HG02884 (cell line): ENCODE data around the gene PI16.

Experiments used
- ATAC-seq: cut with Tn5 transposase; IDR thresholded peaks from one replicate; pipeline ENCODE4 v1.9.1; 2021; ENCODE audit warnings: mild to moderate bottlenecking, moderate library complexity; ENCODE audit not compliant: unreplicated experiment

PI16 gene

DNA sequence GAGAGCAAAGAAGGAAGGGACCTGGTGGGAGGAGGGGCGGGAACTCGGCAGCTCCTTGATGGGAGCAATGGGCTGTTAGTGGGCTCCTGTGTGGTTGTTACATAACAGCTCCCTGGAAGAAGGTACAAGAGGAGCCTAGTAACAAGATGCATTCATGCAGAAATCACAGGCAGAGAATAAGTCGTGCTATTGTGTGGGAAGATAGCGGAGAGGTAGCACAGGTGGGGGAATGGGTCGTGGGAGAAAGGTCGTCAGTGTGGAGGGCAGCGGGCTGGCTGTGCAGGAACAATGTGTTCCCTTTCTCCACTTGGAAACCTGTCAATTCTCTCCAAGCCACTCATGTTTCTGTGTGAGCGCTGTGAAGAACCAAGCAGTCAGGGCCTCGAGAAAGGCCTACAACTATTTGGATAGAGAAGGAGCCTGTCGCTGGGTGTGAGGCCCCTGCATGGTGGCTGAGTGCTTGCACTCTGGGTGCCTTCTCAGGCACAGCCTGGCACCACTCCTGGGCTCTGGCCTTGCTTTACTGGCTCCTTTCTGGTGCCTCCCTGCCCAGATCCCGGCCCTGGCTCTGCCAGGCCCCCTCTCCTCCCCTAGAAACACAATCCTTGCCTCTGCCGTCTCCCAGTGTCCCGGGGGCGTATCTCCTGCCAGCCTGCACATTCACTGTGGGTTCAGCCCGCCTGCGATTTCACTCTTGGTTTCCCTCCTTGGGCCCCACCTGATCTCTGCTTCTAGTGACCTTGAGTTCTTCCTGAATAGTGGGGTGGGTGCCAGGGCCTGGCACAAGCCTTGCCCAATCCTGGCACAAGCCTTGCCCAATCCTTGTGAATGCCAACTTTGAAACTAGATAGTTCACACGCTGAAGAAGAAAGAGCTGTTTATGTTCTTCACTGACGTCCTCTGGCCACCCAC, 43.5 kb downstream of the PI16 start:
- no peak for ATAC-seq

DNA sequence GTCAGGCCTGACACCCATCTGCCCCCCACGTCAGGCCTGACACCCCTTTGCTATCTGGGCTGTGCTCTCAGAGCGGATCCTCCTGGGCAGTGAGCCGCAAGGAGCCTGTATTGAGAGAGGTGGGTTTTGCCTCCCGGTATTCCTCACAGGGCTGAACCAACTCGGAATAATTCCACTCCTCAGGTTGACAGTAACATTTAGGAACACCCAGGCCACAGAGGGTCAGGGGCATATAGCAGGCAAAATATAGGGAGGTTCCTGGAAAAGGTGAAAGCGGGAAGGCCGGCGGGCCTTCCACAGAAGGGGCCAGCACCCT, 44.1 kb downstream of the PI16 start:
- no peak for ATAC-seq

DNA sequence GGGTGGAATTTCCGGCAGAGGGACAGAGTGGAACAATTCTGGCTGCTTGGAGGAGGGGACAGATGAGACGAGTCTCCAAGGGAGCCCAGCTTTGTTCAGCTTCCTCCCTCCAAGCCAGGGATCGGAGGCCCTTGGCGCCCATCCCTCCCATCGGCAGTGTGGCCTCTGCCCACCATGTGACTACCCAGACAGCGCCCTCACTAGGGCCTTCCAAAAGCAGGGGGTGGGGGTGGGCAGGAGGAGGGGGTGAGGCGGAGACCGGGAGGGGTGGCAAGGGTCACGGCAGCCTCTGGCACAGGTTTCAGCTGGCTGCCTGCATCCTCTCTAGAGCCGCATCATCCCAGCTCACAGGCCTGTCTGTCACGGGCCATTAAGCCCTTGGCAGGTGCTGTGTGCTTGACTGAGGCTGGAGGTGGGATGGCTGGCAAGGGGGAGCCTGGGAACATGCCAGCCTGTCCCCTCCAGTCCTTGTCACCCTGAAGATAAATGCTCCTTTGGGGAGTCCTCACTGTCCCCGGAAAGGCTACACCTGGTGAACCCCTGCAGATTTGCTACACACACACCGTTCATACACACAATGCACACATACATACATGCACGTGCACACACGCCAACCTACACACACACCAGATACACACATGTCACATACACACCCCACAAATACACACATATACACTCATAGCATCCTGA, 44.7 kb downstream of the PI16 start:
- ATAC-seq: no peak

DNA sequence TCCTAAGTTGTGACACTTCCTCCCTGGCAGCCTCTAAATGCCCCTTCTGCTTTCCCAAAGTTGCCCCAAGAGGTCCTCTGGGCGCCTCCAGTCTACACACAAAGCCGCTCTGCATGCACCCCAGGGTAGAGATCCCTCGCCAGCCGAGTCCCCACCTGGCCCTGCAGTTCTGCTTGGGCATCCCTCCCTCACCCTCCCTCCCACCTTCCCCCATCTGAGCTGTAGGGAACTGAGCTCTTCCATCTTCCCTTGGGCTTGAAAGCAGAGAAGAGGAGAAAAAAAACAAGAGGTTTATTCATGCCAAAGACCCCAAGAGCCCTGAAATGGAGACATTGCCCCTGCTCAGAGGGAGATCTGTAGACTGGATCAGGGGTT, 45.2 kb downstream of the PI16 start:
- no peak for ATAC-seq

DNA sequence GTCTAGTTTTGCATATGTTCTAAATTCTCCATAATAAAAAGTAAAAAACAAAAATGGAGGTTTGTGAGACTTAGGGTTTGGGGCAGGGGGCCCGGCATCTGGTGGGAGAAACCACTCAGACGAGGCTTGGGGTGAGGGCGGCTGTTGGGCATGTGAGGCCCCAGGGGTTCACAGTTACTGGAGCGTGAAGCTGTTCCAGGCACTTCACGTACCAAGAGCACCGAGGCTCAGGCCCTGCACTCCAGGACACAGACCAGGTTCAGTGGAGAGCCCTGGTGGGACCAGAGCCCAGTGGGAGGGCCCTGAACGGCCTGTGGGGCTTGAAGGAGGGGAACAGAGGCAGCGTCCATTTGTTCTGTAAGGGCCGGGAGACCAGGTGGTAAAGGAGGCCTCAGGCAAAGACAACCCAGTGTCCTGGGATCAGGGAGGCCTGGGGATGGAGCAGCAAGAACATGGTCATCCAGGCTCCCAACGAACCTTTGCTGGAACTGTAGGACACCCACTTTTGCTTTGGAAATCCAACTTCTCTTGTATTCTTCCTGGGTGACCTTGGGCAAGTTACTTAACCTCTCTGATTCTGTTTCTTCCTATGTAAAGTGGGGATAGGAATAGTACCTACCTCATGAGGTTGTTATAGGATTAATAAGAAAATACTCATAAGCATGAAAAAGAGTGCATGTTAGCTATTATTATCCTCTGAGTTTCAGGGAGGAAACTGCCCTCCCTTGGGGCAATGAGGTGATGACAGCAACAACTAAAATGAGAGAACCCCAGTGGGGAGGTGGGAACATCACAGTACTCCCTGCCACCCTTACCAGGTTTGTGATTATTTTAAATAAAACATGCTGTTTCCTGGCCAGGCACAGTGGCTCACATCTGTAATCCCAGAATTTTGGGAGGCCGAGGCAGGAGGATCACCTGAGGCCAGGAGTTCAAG, 49.8 kb downstream of the PI16 start:
- ATAC-seq: no peak

DNA sequence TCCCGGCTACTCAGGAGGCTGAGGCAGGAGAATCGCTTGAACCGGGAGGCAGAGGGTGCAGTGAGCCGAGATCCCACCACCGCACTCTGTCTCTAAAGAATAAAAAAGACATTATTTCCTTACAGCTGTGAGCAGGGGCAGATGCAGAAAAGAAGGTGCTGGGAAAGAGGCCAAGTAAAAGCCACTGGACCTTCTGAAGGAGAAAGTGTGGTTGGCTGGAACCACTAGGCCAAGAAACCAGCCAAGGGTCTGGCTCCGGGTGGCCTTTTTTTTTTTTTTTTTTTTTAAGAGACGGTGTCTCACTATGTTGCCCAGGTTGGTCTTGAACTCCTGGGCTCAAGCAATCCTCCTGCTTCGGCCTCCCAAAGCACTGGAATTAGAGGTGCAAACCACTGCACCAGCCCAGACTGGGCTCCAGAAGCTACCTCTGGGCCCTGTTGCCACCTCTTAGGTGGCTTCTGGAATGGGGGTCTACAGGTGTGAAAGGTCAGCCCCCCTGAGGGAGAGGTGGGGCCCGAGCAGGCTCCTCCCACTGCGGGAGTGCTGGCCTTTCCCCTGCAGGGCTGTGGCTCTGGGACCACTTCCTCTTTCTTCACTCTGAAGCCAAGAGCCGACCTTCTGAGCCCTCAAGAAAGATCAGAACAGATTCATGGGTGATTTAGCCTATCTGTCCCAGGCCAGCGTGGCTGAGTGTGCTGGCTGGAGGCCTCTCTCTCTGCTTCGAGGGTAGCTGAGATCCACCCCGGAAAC, 50.7 kb downstream of the PI16 start, which contains the start of gene FGD2:
Gene FGD2, plus strand, starts transcription at position 595 of the 750 bp plus-strand sequence. CDS start 163 bp downstream, outside the sequence.
- ATAC-seq: peak; percentile 51

DNA sequence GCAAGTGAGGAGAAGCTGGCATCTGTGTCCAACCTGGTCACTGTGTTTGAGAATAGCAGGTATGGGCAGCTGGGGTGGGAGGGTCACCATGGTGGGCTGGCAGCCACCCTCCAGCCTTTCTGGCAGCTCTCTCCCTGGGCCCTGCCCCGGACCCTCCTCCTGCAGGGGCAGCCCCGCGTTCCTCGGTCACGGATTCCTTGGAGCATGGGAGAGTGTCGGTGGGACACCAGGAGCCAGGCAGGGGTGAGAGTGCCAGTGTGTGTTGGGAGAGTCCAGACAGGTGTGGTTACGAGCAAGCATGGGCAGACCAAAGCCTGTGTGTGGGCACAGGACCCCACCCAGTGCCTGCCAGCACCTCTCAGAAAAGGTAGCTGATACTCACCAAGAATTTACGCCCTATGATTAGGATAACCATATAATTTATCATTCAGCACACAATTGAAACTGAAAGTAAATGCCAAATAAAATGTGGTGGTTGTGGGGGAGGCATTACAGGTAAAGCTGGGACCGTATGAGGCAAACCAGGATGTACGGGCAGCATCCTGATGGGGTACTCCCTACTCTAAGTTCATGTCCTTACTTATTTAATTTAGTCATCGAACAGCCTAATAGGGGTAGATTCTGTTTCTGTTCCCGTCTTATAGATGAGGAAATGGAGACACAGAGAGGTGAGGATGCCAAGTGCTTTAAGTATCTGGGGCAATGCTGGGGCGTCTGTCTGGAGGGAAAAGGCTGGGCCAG, 51.5 kb downstream of the PI16 start:
- no peak for ATAC-seq

DNA sequence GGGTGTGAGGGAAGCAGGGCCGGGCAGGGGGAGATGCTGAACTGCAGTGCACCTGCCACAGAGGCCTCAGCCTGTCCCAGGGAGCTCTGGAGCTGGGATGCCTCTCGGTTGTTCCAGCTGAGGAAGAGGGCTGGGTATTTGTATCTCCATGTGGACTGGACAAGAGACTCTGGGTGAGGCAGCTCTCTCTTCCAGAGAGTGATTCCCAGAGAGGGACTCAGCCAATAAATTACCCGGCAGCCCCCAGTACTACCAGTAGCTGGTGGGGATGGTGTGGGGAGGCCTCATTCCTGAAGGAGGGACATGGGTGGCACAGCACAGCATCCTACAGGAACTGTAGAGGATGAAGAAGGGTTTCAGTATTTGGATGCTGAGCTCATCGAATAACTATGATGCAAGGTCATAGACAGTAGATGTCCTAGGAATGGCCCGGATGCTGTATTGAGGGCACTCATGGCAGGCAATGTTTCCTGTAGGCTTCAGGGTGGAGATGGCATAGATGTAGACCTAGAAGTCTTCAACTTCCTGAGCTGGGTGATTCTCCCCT, 52.3 kb downstream of the PI16 start:
- no peak for ATAC-seq

DNA sequence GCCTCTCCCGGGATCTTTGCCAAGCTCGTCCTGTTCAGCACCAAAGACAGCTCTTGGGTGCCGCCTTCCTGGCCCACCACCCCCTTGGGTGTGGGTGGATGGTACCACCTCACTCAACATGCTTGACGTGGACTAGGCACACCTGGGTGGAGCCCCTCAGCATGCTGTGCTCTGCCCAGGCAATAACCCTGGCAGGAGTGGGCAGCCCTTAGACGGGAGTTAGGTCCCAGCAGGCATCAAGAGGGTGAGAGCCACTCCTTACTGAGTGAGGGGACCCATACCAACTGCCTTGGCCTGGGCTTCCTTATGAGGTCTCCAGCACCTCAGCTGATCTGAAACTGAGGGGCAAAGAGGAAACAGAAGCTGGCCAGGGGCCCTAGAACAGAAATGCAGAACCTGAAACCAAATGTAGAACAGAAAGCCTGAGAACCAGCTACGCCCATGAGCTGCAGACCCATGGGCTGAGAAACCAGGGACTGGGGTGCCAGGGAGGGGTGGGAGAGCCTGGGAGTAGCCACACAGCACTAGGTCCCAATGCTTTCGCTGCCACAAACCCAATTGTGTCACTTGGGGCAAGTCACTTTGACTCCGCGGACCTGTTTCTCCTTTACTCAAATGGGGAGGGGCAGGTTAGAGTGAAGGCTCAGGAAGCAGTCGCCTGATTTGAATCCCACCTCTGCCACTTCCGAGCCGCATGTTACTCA, 53.0 kb downstream of the PI16 start:
- no peak for ATAC-seq

DNA sequence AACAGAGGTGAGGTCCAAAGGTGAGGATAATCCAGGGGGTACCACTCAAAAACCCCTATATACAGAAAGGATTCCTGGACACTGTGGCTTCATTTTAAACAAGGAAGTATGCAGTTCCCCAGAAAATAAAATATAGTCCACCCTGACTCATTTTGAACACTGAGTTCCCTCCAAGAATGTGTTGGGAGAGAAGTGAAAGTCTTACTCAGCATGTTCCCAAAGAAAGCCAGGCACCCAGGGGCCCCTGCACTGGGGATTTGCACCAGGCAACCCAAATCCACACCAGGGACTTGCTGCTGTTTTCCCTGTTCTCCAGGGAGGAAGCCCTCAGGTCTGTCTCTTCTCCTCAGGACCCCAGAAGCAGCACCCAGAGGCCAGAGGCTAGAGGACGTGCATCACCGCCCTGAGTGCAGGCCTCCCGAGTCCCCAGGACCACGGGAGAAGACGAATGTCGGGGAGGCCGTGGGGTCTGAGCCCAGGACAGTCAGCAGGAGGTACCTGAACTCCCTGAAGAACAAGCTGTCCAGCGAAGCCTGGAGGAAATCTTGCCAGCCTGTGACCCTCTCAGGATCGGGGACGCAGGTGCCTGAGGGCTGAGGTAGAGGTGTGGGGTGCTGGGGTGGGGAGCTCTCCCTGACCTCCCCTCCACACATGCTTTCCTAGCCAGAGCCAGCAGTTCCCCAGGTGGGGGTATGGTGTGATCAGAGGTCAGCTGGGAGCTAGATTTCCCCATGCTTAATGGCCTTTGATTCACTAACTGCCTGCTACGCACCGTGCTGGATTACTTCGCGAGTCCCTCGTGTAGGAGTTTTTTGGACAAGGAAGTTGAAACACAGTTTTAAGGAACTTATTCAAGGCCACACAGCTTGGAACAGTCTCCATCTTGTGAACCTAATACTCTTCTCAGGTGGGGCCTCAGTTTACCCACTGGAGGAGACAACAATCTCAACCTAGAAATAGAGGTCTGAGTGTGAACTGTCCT, 54.2 kb downstream of the PI16 start:
- ATAC-seq: no peak

DNA sequence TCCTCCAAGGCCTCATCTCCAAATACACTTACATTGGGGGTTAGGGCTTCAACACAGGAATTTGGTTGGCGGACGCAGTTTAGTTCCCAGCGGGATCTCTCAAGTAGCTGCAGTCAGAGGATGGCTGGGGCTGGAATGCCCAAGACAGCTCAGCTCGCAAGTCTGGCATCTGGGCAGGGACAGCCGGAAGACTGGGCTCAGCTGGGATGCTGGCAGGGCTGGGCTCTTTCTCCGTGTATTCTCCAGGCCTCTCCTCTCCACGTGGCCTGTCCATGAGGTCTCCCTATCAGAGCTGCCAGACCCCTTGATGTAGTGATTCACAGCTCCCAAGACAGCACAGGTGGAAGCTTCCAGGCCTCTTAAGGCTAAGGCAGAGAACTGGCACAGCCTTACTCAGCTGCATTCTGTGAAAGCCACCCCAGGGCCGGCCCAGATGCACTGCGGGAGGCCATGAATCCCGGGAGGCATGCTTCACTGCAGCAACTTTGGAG, 55.9 kb downstream of the PI16 start:
- no peak for ATAC-seq

DNA sequence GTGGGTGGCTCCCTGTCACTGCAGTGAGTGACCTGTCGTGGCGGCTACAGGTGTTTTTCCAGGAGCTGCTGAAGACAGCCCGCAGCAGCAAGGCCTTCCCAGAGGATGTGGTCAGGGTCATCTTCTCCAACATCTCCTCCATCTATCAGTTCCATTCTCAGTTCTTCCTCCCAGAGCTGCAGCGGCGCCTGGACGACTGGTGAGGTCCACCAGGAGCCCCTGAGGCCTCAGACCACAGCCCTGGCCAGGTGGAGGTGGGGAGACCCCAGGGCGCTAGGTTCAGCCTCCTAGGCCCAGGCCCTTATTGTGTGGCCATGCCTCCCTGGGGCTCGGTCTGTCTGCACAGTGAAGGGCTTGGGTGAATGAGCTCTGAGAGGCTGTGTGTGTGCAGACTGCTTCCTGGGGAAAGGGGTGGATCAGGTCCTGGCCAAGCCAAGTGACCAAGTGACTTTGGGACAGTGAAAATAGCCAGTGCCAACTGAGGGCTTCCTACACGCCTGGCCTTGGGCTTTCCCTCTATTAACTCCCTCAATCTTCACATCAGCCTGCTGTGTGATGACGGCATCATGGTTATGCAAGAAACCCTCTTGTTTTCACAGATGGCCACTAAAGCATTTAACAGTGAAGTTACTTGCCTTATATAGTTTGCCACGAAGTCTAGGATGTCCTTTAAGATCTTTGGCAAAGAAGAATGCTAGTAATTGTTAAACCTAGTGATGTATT, 57.3 kb downstream of the PI16 start:
- ATAC-seq: no peak

DNA sequence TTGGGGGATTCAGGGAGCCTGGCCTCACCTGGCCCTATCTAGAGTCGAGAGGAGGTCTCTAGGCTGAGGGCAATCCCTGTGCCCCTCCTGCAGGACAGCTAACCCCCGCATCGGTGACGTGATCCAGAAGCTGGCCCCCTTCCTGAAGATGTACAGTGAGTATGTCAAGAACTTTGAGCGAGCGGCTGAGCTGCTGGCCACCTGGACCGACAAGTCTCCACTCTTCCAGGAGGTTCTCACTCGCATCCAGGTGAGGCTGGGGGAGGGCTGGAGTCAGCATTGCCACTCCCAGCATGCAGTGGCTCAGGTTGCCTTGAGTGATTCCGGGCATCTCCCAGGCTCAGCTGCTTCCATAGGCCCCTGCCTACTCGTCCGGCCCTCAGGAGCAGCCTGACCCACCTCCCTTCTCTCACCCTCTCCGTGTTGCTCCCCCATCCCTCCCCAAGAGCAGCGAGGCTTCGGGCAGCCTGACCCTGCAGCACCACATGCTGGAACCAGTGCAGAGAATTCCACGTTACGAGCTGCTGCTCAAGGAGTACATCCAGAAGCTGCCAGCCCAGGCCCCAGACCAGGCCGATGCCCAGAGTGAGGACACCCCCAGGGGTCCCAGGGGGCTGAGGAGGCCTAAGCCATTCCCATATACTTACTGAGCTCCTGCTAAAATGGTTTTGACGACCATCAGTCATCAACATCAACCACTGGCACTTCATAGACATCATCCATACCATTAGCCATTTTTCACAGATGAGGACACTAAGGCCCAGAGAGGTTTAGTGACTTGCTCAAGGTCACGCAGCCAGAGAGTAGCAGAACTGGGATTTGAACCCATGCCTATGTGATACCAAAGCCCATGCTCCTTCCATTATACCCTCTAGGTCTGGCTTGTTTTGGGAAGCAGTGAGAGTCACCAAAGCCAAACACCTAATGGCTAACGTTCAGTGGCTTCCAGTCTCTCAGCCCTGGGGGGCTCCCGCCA, 59.3 kb downstream of the PI16 start:
- ATAC-seq: no peak
